Endothelial cell of umbilical vein (primary cell): ENCODE measurements around the gene SLIT1. TPM values are rescaled to one million over a fixed set of nuclear protein-coding genes. Genes with fewer than 3 reads are reported as not detected.

Source experiments
- BruUV-seq: library from RNA; stranded (reverse); fragments of 400-500 nt; replicated peaks from 2 replicates; lab custom pipeline; 2021; lab: Mats Ljungman, UMichigan
- CTCF ChIA-PET: fragments of 300-600, 350-600 bp; sonication (Branson Sonifier 250); formaldehyde crosslinking; loops from one replicate; lab custom pipeline; 2021; ENCODE audit warnings: antibody characterized with exemption, inconsistent platforms; lab: Charles Lee
- POLR2A ChIA-PET: fragments of 300-600, 350-600 bp; sonication (Branson Sonifier 250); formaldehyde crosslinking; loops from one replicate; lab custom pipeline; 2021; ENCODE audit warnings: antibody characterized with exemption, inconsistent platforms; lab: Charles Lee
- DNase-seq: peaks from one replicate; pipeline ENCODE4 v3.0.0-alpha.2; 2011; ENCODE audit warnings: low read depth, low spot score
- FAIRE-seq: peaks from 2 replicates; lab custom pipeline; 2011; peaks lifted over from hg19 to GRCh38; lab: Jason Lieb, UNC
- H2AFZ ChIP-seq: 2 replicates; pipeline ENCODE4 v1.6.0; 2012; ENCODE audit warnings: low read depth, low read length, control low read depth, inconsistent platforms
- H3K27ac ChIP-seq: 2 replicates; pipeline ENCODE4 v1.5.1; 2011; ENCODE audit warnings: low read depth, mild to moderate bottlenecking, control low read depth, low read length, moderate library complexity; ENCODE audit not compliant: insufficient read depth
- H3K27me3 ChIP-seq, 2 experiments: 2 replicates each; pipeline versions ENCODE4 v1.6.0 to v1.6.1; 2011; ENCODE audit warnings: low read length in 2 of 2, mixed read lengths in 1 of 2; ENCODE audit not compliant: control insufficient read depth in 2 of 2, insufficient read depth in 2 of 2
- H3K36me3 ChIP-seq, 2 experiments: 2 replicates in 1 of 2; 3 replicates in 1 of 2; pipeline ENCODE4 v1.5.1; 2011; ENCODE audit warnings: low read length in 2 of 2, mild to moderate bottlenecking in 1 of 2, moderate library complexity in 1 of 2; ENCODE audit not compliant: control insufficient read depth in 2 of 2, insufficient read depth in 2 of 2; ENCODE audit errors: extremely low read depth in 1 of 2
- H3K4me1 ChIP-seq: 3 replicates; pipeline ENCODE4 v1.5.1; 2011; ENCODE audit warnings: mild to moderate bottlenecking, low read length; ENCODE audit not compliant: control insufficient read depth, insufficient read depth; ENCODE audit errors: extremely low read depth
- H3K4me2 ChIP-seq: 2 replicates; pipeline ENCODE4 v1.6.1; 2011; ENCODE audit warnings: low read length, control low read depth, mixed read lengths; ENCODE audit not compliant: insufficient read depth
- H3K4me3 ChIP-seq, 3 experiments: fragments of 200-600 bp in 1 of 3; sonication (generic), shearing (Covaris generic) in 1 of 3; replicated peaks in 1 of 3; 2 replicates each; pipeline ENCODE4 v1.5.1; 2011 to 2016; ENCODE audit warnings: control low read depth in 3 of 3, low read length in 3 of 3, mild to moderate bottlenecking in 2 of 3, inconsistent platforms in 1 of 3, low read depth in 1 of 3, moderate library complexity in 1 of 3; ENCODE audit not compliant: insufficient read depth in 1 of 3
- H3K79me2 ChIP-seq: 2 replicates; pipeline ENCODE4 v1.6.0; 2012; ENCODE audit warnings: low read length, inconsistent platforms; ENCODE audit not compliant: control insufficient read depth, insufficient read depth
- H3K9ac ChIP-seq: replicated peaks from 2 replicates; pipeline ENCODE3; 2011; ENCODE audit warnings: low read length, control low read depth; ENCODE audit not compliant: insufficient read depth; ENCODE audit errors: extremely low read depth
- H3K9me1 ChIP-seq: replicated peaks from 3 replicates; pipeline ENCODE4 v1.6.0; 2011; ENCODE audit warnings: mild to moderate bottlenecking, low read length; ENCODE audit not compliant: control insufficient read depth, insufficient read depth; ENCODE audit errors: extremely low read depth
- H3K9me3 ChIP-seq: replicated peaks from 2 replicates; pipeline ENCODE4 v1.5.1; 2012; ENCODE audit warnings: low read length, inconsistent platforms; ENCODE audit not compliant: control insufficient read depth, insufficient read depth
- H4K20me1 ChIP-seq: replicated peaks from 2 replicates; pipeline ENCODE3; 2011; ENCODE audit warnings: mild to moderate bottlenecking, low read length; ENCODE audit not compliant: control insufficient read depth, insufficient read depth; ENCODE audit errors: extremely low read depth
- CTCF ChIP-seq, 2 donors: IDR thresholded peaks; 1 replicate in 1 of 2; 2 replicates in 1 of 2; pipeline ENCODE4 v1.5.1; 2011; ENCODE audit warnings: low read length in 2 of 2, mild to moderate bottlenecking in 2 of 2, moderate library complexity in 2 of 2, control low read depth in 1 of 2, inconsistent platforms in 1 of 2, low read depth in 1 of 2; ENCODE audit not compliant: insufficient read depth in 1 of 2; ENCODE audit errors: extremely low read depth in 1 of 2
- EZH2 ChIP-seq: IDR thresholded peaks from 2 replicates; pipeline ENCODE4 v1.6.1; 2012; ENCODE audit warnings: borderline replicate concordance, low read depth, mild to moderate bottlenecking, moderate library complexity, low read length, inconsistent platforms; ENCODE audit not compliant: severe bottlenecking
- FOS ChIP-seq: IDR thresholded peaks from 2 replicates; pipeline ENCODE4 v1.6.1; 2011; ENCODE audit warnings: mild to moderate bottlenecking, low read length, moderate library complexity, borderline replicate concordance; ENCODE audit not compliant: insufficient read depth
- JUN ChIP-seq: IDR thresholded peaks from 2 replicates; pipeline ENCODE4 v1.6.1; 2011; ENCODE audit warnings: borderline replicate concordance, low read depth; ENCODE audit not compliant: insufficient read length, insufficient read depth
- MAX ChIP-seq: IDR thresholded peaks from 2 replicates; pipeline ENCODE4 v1.6.1; 2011; ENCODE audit not compliant: insufficient read depth, insufficient read length
- POLR2AphosphoS5 ChIP-seq: IDR thresholded peaks from 2 replicates; pipeline ENCODE4 v1.6.1; 2012; ENCODE audit warnings: low read depth, mild to moderate bottlenecking, control low read depth, low read length, moderate library complexity; ENCODE audit not compliant: insufficient read depth
- dilution Hi-C: fragments of 300-500 bp; cut with MboI; formaldehyde crosslinking; loops from one replicate; pipeline ENCODE4 v1.15.0; 2019; ENCODE audit warnings: low sequenced_read_pairs; ENCODE audit not compliant: extremely low pct_ligation_motif_present
- intact Hi-C: fragments of 100-400 bp; cut with micrococcal nuclease; formaldehyde crosslinking; loops from one replicate; pipeline ENCODE4 v1.10.0; 2022
- polyA plus RNA-seq, 4 experiments: library from polyadenylated mRNA; depleted of rRNA in 3 of 4; stranded (reverse) in 3 of 4; unstranded in 1 of 4; fragments of >200 nt; gene quantifications; 2 replicates each; pipeline versions ENCODE4 v1.2.1 to v1.2.3, GENCODE V29; 2011 to 2012; ENCODE audit warnings: missing spikeins in 1 of 4
- total RNA-seq: library from RNA; stranded (reverse); gene quantifications from 2 replicates; pipeline ENCODE4 v1.2.3, GENCODE V29; 2021

SLIT1 gene
- total and polyA plus RNA-seq, 2 donors (not counting 3 experiments of a cell fraction or from before 2014, with no cell fraction given), result 0.04 to 0.20 TPM

GRCh38 chr10:97203220-97203619 is 17.5 kb upstream of the SLIT1 start:
- dilution Hi-C loops (no loop called here), intact Hi-C loops (no loop called here)
- Histone ChIP-seq H3K36me3 (no peaks in the 10 kb centered on the region), H3K9me1 (no peaks in the 10 kb centered on the region), H3K27ac (no peak overlapping the region), H4K20me1 (no peaks in the 10 kb centered on the region), H3K4me2 (no peak overlapping the region), H3K4me3 (no peak overlapping the region), H3K9me3 (no peaks in the 10 kb centered on the region), H3K4me1 (no peaks in the 10 kb centered on the region), H3K27me3 (no peaks in the 10 kb centered on the region), H3K9ac (no peak overlapping the region), H3K79me2 (no peaks in the 10 kb centered on the region), H2AFZ (no peak overlapping the region)
- POLR2A ChIA-PET, result no interaction called here
- no TSS peak for BruUV-seq
- FAIRE-seq (no peak), DNase-seq (no peak)
- no peak for TF ChIP-seq EZH2
- no peak for TF ChIP-seq POLR2AphosphoS5
- TF ChIP-seq CTCF (IDR thresholded peaks at IDR 0.05; ENCODE audit: extremely low read depth in 1 of 2, insufficient read depth in 1 of 2, low read depth in 1 of 2, low read length in 2 of 2), result no peak
- no peak for TF ChIP-seq FOS
- no peak for TF ChIP-seq MAX
- no peak for TF ChIP-seq JUN
- CTCF ChIA-PET, result interaction anchor here (0.9 to 13.0 kb wide), 5 partner anchors 10 to 166 kb away, joined by 4 to 397 read pairs (median 6); no protein-coding TSS in a partner anchor
